IMR-90 (cell line): ENCODE measurements around the gene PCDHB6. TPM values are rescaled to one million over a fixed set of nuclear protein-coding genes. Genes with fewer than 3 reads are reported as not detected.
A peak's percentile ranks its signal among the peaks of the same experiment; 100 is the strongest.

Experiments
- ATAC-seq: fragments of 200-7000 bp; cut with Tn5 transposase; 2 replicates; pipeline ENCODE4 v1.9.1; 2020; ENCODE audit warnings: low read depth, mild to moderate bottlenecking, moderate library complexity
- BruUV-seq: library from RNA; stranded (reverse); fragments of 400-500 nt; replicated peaks from 2 replicates; lab custom pipeline; 2021; lab: Mats Ljungman, UMichigan
- CTCF ChIA-PET: fragments of 300-600 bp; formaldehyde crosslinking; extraction: SDS; loops from one replicate; lab custom pipeline; 2021; ENCODE audit warnings: antibody characterized with exemption; lab: Yijun Ruan, JAX
- POLR2A ChIA-PET: fragments of 300-600 bp; sonication (Branson Sonifier 250); formaldehyde crosslinking; loops from one replicate; lab custom pipeline; 2022; ENCODE audit warnings: antibody characterized with exemption; ENCODE audit not compliant: unreplicated experiment; lab: Charles Lee
- DNase-seq: peaks from one replicate; pipeline ENCODE4 v3.0.0; 2013
- H2AFZ ChIP-seq: replicated peaks from 2 replicates; pipeline ENCODE3; 2013; ENCODE audit warnings: low read length, mild to moderate bottlenecking; ENCODE audit not compliant: poor library complexity
- H2AK5ac ChIP-seq: 2 replicates; pipeline ENCODE4 v1.6.1; 2013; ENCODE audit warnings: low read depth, low read length, inconsistent platforms
- H2AK9ac ChIP-seq: replicated peaks from 2 replicates; pipeline ENCODE3; 2013; ENCODE audit warnings: mild to moderate bottlenecking, low read depth, low read length, moderate library complexity; ENCODE audit not compliant: poor library complexity
- H2BK120ac ChIP-seq: 2 replicates; pipeline ENCODE4 v1.6.1; 2013; ENCODE audit warnings: low read depth, low read length, inconsistent platforms
- H2BK15ac ChIP-seq: 3 replicates; pipeline ENCODE4 v1.6.1; 2013; ENCODE audit warnings: low read depth, low read length, inconsistent platforms
- H2BK20ac ChIP-seq: 2 replicates; pipeline ENCODE4 v1.6.1; 2013; ENCODE audit warnings: low read depth, mild to moderate bottlenecking, inconsistent platforms, low read length, moderate library complexity
- H2BK5ac ChIP-seq: 2 replicates; pipeline ENCODE4 v1.6.1; 2013; ENCODE audit warnings: mild to moderate bottlenecking, low read depth, low read length, inconsistent platforms; ENCODE audit not compliant: poor library complexity, severe bottlenecking
- H3K14ac ChIP-seq: replicated peaks from 2 replicates; pipeline ENCODE4 v1.6.1; 2013; ENCODE audit warnings: low read depth, low read length, inconsistent platforms
- H3K18ac ChIP-seq: 2 replicates; pipeline ENCODE4 v1.6.1; 2013; ENCODE audit warnings: low read depth, low read length, control low read depth
- H3K23ac ChIP-seq: 2 replicates; pipeline ENCODE4 v1.6.1; 2013; ENCODE audit warnings: low read depth, low read length, inconsistent platforms
- H3K27ac ChIP-seq: 2 replicates; pipeline ENCODE4 v1.5.1; 2013; ENCODE audit warnings: mild to moderate bottlenecking, control low read depth, low read length; ENCODE audit not compliant: insufficient read depth
- H3K27me3 ChIP-seq: 2 replicates; pipeline ENCODE4 v1.6.1; 2013; ENCODE audit warnings: low read length; ENCODE audit not compliant: control insufficient read depth, insufficient read depth
- H3K36me3 ChIP-seq: 2 replicates; pipeline ENCODE4 v1.6.1; 2013; ENCODE audit warnings: low read length, mixed read lengths; ENCODE audit not compliant: control insufficient read depth, insufficient read depth
- H3K4ac ChIP-seq: 2 replicates; pipeline ENCODE4 v1.6.1; 2013; ENCODE audit warnings: low read depth, low read length, inconsistent platforms
- H3K4me1 ChIP-seq: 2 replicates; pipeline ENCODE4 v1.6.1; 2013; ENCODE audit warnings: low read length, mixed read lengths; ENCODE audit not compliant: control insufficient read depth, insufficient read depth
- H3K4me2 ChIP-seq: 2 replicates; pipeline ENCODE4 v1.6.1; 2013; ENCODE audit warnings: low read depth, mild to moderate bottlenecking, control low read depth, low read length, moderate library complexity
- H3K4me3 ChIP-seq: 2 replicates; pipeline ENCODE4 v1.5.1; 2013; ENCODE audit warnings: low read depth, mild to moderate bottlenecking, control low read depth, low read length, moderate library complexity; ENCODE audit not compliant: insufficient read depth
- H3K56ac ChIP-seq: 2 replicates; pipeline ENCODE4 v1.6.1; 2013; ENCODE audit warnings: low read length, inconsistent platforms; ENCODE audit not compliant: insufficient read depth; ENCODE audit errors: extremely low read depth
- H3K79me1 ChIP-seq, 2 experiments: 2 replicates each; pipeline ENCODE4 v1.6.1; 2013; ENCODE audit warnings: low read length in 2 of 2, inconsistent platforms in 1 of 2, low read depth in 1 of 2
- H3K9ac ChIP-seq: 2 replicates; pipeline ENCODE4 v1.6.1; 2013; ENCODE audit warnings: low read depth, low read length, control low read depth
- H3K9me1 ChIP-seq: 2 replicates; pipeline ENCODE4 v1.6.1; 2013; ENCODE audit warnings: low read length, inconsistent platforms; ENCODE audit not compliant: insufficient read depth
- H3K9me3 ChIP-seq: 2 replicates; pipeline ENCODE4 v1.6.1; 2013; ENCODE audit warnings: low read length; ENCODE audit not compliant: control insufficient read depth, insufficient read depth
- H4K20me1 ChIP-seq: 2 replicates; pipeline ENCODE4 v1.6.1; 2013; ENCODE audit warnings: low read length, inconsistent platforms; ENCODE audit not compliant: insufficient read depth
- H4K5ac ChIP-seq: 2 replicates; pipeline ENCODE4 v1.6.1; 2013; ENCODE audit warnings: mild to moderate bottlenecking, low read depth, low read length, control low read depth
- H4K8ac ChIP-seq, 2 experiments: 2 replicates each; pipeline ENCODE4 v1.6.1; 2013; ENCODE audit warnings: low read depth in 2 of 2, low read length in 2 of 2, control low read depth in 1 of 2, inconsistent platforms in 1 of 2
- H4K91ac ChIP-seq: 2 replicates; pipeline ENCODE4 v1.6.1; 2013; ENCODE audit warnings: low read depth, low read length, inconsistent platforms; ENCODE audit not compliant: insufficient read depth
- RAD21 ChIP-seq: IDR thresholded peaks from 2 replicates; pipeline ENCODE4 v1.6.1; 2012; ENCODE audit warnings: low read length, improper control_type of control experiment
- WGBS, 2 experiments: methylation state at CpG; one replicate each; pipeline versions ENCODE4 v1.1.5 to v1.1.7; 2013; ENCODE audit warnings: missing lambda C conversion rate in 2 of 2; ENCODE audit not compliant: insufficient read length in 1 of 2; ENCODE audit errors: extremely low coverage in 2 of 2; 5-methylcytosine and 5-hydroxymethylcytosine counted together
- dilution Hi-C: fragments of 300-500 bp; cut with HindIII; formaldehyde crosslinking; loops from one replicate; pipeline ENCODE4 v1.14.3; 2018; ENCODE audit warnings: low sequenced_read_pairs; ENCODE audit not compliant: unreplicated experiment
- in situ Hi-C: fragments of 300-500 bp; cut with MboI; formaldehyde crosslinking; loops from 3 replicates; pipeline ENCODE4 v1.14.3; 2019; ENCODE audit warnings: low sequenced_read_pairs, inconsistent platforms, mixed read lengths
- intact Hi-C: fragments of 100-400 bp; cut with micrococcal nuclease; formaldehyde crosslinking; loops from 2 replicates; pipeline ENCODE4 v1.10.0; 2022
- polyA plus RNA-seq, 3 experiments: library from polyadenylated mRNA; depleted of rRNA; stranded (reverse); fragments of >200 nt; gene quantifications; 2 replicates each; pipeline ENCODE4 v1.2.3, GENCODE V29; 2012; ENCODE audit warnings: low replicate concordance in 1 of 3
- total RNA-seq: library from RNA; depleted of rRNA; stranded (reverse); fragments of >200 nt; gene quantifications from 2 replicates; pipeline ENCODE4 v1.2.3, GENCODE V29; 2012
- TF ChIP-seq, protein P1 (sequence below): fragments of 150-350 bp; IDR thresholded peaks from 2 replicates; pipeline ENCODE4 v1.6.1; 2016; ENCODE audit warnings: low read depth, mild to moderate bottlenecking, low read length, moderate library complexity, borderline replicate concordance
- TF ChIP-seq, protein P2 (sequence below): conservative IDR thresholded peaks from 2 replicates; pipeline ENCODE4 v1.5.1; 2012; ENCODE audit warnings: mild to moderate bottlenecking, low read depth, low read length, improper control_type of control experiment

PCDHB6 gene
- total and polyA plus RNA-seq, 2 of the 4 experiments (the other 2 are of a cell fraction): under 0.01 to 0.07 TPM

DNA sequence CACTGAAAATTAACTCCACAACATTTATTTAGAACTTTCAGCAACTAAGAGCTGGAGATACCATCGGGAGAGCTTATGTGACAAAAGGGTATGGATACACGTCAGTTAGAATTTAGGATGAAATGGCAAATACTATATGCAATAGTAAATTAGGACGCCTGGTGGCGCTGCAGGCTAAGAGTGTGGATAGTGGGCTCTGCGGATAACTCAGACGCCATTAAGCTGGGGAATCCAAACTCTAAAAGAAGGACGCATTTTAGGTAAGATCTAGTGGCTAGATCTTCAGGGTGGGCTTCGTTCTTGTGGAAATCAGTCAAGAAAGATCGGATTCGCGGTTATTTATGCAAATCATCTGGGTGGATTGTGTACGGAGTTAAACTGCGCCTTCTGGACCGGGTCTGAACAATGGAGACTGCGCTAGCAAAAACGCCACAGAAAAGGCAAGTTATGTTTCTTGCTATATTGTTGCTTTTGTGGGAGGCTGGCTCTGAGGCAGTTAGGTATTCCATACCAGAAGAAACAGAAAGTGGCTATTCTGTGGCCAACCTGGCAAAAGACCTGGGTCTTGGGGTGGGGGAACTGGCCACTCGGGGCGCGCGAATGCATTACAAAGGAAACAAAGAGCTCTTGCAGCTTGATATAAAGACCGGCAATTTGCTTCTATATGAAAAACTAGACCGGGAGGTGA, 14.7 kb upstream of the PCDHB6 start, which contains the start of gene PCDHB5:
Gene PCDHB5, plus strand, starts transcription at position 177 of the 688 bp plus-strand sequence. Its CDS starts 229 bp downstream, at position 406.
- ChIA-PET POLR2A (no interaction called here), CTCF (interaction anchor here (0.5 kb wide), 1 partner anchor 109 kb away, joined by 3 read pairs; no protein-coding TSS in a partner anchor)
- Histone ChIP-seq H2AFZ (peak within 1 kb of the TSS; percentile 40), H3K14ac (no peak within 1 kb of the TSS), H3K9me1 (no peaks in the 10 kb centered on the region), H3K27ac (no peak within 1 kb of the TSS), H3K9ac (peak within 1 kb of the TSS; percentile 11; the same call in 1 of the 2 replicates), H3K4me1 (no peaks in the 10 kb centered on the region), H3K4me2 (0 out of 2 replicates have a peak within 1 kb of the TSS, but pooled peaks have one; percentile 10), H4K91ac (no peak within 1 kb of the TSS), H2BK15ac (no peak within 1 kb of the TSS), H3K27me3 (no peaks in the 10 kb centered on the region), H4K5ac (no peak within 1 kb of the TSS), H3K23ac (no peak within 1 kb of the TSS), H4K8ac (no peak within 1 kb of the TSS), H3K4ac (no peak within 1 kb of the TSS), H2BK5ac (no peak within 1 kb of the TSS), H3K18ac (no peak within 1 kb of the TSS), H3K36me3 (no peaks in the 10 kb centered on the region), H3K56ac (no peak within 1 kb of the TSS), H4K20me1 (no peaks in the 10 kb centered on the region), H3K4me3 (peak within 1 kb of the TSS; percentile 45), H2BK20ac (no peak within 1 kb of the TSS), H3K9me3 (peaks cover 3% of the 10 kb centered on the region; the same call in 1 of the 2 replicates), H2AK5ac (no peak within 1 kb of the TSS), H2BK120ac (no peak within 1 kb of the TSS), H3K79me1 (no peaks in the 10 kb centered on the region), H2AK9ac (no peak within 1 kb of the TSS)
- in situ Hi-C loops: no loop called here
- 0 out of 2 replicates have a peak, but pooled peaks have one; percentile 10 for TF ChIP-seq RAD21
- TF ChIP-seq, protein P1, sequence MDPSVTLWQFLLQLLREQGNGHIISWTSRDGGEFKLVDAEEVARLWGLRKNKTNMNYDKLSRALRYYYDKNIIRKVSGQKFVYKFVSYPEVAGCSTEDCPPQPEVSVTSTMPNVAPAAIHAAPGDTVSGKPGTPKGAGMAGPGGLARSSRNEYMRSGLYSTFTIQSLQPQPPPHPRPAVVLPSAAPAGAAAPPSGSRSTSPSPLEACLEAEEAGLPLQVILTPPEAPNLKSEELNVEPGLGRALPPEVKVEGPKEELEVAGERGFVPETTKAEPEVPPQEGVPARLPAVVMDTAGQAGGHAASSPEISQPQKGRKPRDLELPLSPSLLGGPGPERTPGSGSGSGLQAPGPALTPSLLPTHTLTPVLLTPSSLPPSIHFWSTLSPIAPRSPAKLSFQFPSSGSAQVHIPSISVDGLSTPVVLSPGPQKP: no peak
- TF ChIP-seq, protein P2, sequence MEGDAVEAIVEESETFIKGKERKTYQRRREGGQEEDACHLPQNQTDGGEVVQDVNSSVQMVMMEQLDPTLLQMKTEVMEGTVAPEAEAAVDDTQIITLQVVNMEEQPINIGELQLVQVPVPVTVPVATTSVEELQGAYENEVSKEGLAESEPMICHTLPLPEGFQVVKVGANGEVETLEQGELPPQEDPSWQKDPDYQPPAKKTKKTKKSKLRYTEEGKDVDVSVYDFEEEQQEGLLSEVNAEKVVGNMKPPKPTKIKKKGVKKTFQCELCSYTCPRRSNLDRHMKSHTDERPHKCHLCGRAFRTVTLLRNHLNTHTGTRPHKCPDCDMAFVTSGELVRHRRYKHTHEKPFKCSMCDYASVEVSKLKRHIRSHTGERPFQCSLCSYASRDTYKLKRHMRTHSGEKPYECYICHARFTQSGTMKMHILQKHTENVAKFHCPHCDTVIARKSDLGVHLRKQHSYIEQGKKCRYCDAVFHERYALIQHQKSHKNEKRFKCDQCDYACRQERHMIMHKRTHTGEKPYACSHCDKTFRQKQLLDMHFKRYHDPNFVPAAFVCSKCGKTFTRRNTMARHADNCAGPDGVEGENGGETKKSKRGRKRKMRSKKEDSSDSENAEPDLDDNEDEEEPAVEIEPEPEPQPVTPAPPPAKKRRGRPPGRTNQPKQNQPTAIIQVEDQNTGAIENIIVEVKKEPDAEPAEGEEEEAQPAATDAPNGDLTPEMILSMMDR: peak; percentile 25; the same call in 1 of the 2 replicates
- DNase-seq: no peak
- BruUV-seq: no TSS peak
- intact Hi-C loops: no loop called here
- no peak for ATAC-seq
- dilution Hi-C loops: no loop called here
- WGBS, 2 experiments: 25% methylated on average over 18 of the region's 22 CpGs; no CpG with 5 or more reads in 1 of the 2 experiments
